Natural killer cell (primary cell): ENCODE results near the gene SLC16A6. TPM values are rescaled to one million over a fixed set of nuclear protein-coding genes. Genes with fewer than 3 reads are reported as not detected.

ENCODE experiments used
- ATAC-seq, 3 donors: fragments of 150-1000 bp in 2 of 3; fragments of 200-7000 bp in 1 of 3; cut with Tn5 transposase; 1 replicate in 1 of 3; 2 replicates in 2 of 3; pipeline ENCODE4 v1.10.0; 2021; ENCODE audit warnings: mild to moderate bottlenecking in 2 of 3, moderate library complexity in 2 of 3
- DNase-seq, 2 donors: peaks; one replicate each; pipeline versions ENCODE4 v3.0.0 to v3.0.0-alpha.2; 2013 to 2021; ENCODE audit warnings: mixed read lengths in 1 of 2
- H3K27ac ChIP-seq: one replicate; pipeline ENCODE4 v1.5.1; 2013; ENCODE audit warnings: mild to moderate bottlenecking, low read length
- H3K27me3 ChIP-seq: one replicate; pipeline ENCODE4 v1.6.1; 2013; ENCODE audit warnings: low read length; ENCODE audit not compliant: control insufficient read depth, insufficient read depth
- H3K36me3 ChIP-seq: one replicate; pipeline ENCODE4 v1.6.1; 2013; ENCODE audit warnings: low read length; ENCODE audit not compliant: control insufficient read depth, insufficient read depth
- H3K4me1 ChIP-seq: one replicate; pipeline ENCODE4 v1.6.1; 2013; ENCODE audit warnings: low read length; ENCODE audit not compliant: control insufficient read depth, insufficient read depth
- H3K4me3 ChIP-seq: one replicate; pipeline ENCODE4 v1.5.1; 2013; ENCODE audit warnings: low read length
- H3K9me3 ChIP-seq: one replicate; pipeline ENCODE4 v1.6.1; 2013; ENCODE audit warnings: low read length; ENCODE audit not compliant: control insufficient read depth, insufficient read depth
- H3K27ac Mint-ChIP-seq, 2 donors: one replicate each; pipeline ENCODE4 v1.8.0; 2022; ENCODE audit warnings: mild to moderate bottlenecking in 2 of 2, mixed read lengths in 2 of 2, moderate library complexity in 1 of 2
- H3K27me3 Mint-ChIP-seq, 2 donors: one replicate each; pipeline ENCODE4 v1.8.0; 2022; ENCODE audit warnings: low read depth in 2 of 2, mixed read lengths in 2 of 2
- H3K36me3 Mint-ChIP-seq: one replicate; pipeline ENCODE4 v1.8.0; 2022; ENCODE audit warnings: mixed read lengths
- H3K4me1 Mint-ChIP-seq, 2 donors: one replicate each; pipeline ENCODE4 v1.8.0; 2022; ENCODE audit warnings: mixed read lengths in 2 of 2
- H3K4me3 Mint-ChIP-seq: one replicate; pipeline ENCODE4 v1.8.0; 2022; ENCODE audit warnings: mild to moderate bottlenecking, moderate library complexity, mixed read lengths
- H3K9me3 Mint-ChIP-seq, 2 donors: one replicate each; pipeline ENCODE4 v1.8.0; 2022; ENCODE audit warnings: mixed read lengths in 2 of 2
- WGBS: methylation state at CpG from one replicate; pipeline ENCODE4 v1.1.7; 2013; ENCODE audit warnings: missing lambda C conversion rate; ENCODE audit not compliant: insufficient coverage; 5-methylcytosine and 5-hydroxymethylcytosine counted together
- intact Hi-C: fragments of 100-400 bp; cut with micrococcal nuclease; formaldehyde crosslinking; loops from one replicate; pipeline ENCODE4 v1.14.2; 2022
- total RNA-seq, 4 donors: library from RNA; stranded (reverse); fragments of 120-200 nt in 1 of 4; gene quantifications; one replicate each; pipeline versions ENCODE4 v1.2.3 to v1.2.4, GENCODE V29; 2013 to 2022
- TF ChIP-seq, protein P1 (sequence below): fragments of 200-600 bp; IDR thresholded peaks from one replicate; pipeline ENCODE4 v1.8.0; 2022; ENCODE audit warnings: antibody characterized with exemption

SLC16A6 gene
- total RNA-seq, 3 donors from 2014 or later (not counting 1 experiment from before 2014, with no cell fraction given) = 16.5 to 20.9 (median 19.4) TPM

DNA sequence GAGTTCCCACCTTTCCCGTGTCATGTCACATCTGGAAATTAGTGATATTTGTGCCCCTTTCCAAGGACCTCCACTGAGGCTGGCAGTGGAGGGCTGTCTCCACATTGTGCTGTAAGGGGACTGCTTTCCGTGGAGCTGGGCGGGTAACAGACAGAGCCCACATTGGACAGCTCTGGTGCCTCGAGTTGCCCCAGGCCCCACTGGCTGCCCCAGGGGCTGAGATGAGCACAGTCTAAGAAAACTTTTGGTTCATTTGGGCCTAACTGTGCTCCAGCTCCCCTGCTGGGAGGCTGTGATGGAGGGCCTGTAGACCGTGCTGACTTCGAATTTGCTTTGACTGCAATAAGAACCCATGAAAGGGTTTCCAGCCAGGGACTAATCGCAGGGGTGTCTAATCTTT is 38.4 kb upstream of the SLC16A6 start:
- peaks cover 37 to 41% of the 10 kb centered on the region in 2 donors for H3K4me1 Mint-ChIP-seq
- TF ChIP-seq, protein P1, sequence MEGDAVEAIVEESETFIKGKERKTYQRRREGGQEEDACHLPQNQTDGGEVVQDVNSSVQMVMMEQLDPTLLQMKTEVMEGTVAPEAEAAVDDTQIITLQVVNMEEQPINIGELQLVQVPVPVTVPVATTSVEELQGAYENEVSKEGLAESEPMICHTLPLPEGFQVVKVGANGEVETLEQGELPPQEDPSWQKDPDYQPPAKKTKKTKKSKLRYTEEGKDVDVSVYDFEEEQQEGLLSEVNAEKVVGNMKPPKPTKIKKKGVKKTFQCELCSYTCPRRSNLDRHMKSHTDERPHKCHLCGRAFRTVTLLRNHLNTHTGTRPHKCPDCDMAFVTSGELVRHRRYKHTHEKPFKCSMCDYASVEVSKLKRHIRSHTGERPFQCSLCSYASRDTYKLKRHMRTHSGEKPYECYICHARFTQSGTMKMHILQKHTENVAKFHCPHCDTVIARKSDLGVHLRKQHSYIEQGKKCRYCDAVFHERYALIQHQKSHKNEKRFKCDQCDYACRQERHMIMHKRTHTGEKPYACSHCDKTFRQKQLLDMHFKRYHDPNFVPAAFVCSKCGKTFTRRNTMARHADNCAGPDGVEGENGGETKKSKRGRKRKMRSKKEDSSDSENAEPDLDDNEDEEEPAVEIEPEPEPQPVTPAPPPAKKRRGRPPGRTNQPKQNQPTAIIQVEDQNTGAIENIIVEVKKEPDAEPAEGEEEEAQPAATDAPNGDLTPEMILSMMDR = no peak
- Histone ChIP-seq H3K36me3 (no peaks in the 10 kb centered on the region), H3K27ac (no peak overlapping the region), H3K4me3 (no peak overlapping the region), H3K9me3 (peaks cover 11% of the 10 kb centered on the region), H3K27me3 (no peaks in the 10 kb centered on the region), H3K4me1 (peaks cover 4% of the 10 kb centered on the region)
- no peaks in the 10 kb centered on the region for H3K27me3 Mint-ChIP-seq
- DNase-seq (no peak), ATAC-seq (no peak)
- no peak overlapping the region for H3K4me3 Mint-ChIP-seq
- peaks cover 2 to 7% of the 10 kb centered on the region in 2 donors for H3K9me3 Mint-ChIP-seq
- peaks cover 8% of the 10 kb centered on the region for H3K36me3 Mint-ChIP-seq
- no peak overlapping the region for H3K27ac Mint-ChIP-seq
- 93% methylated on average over 6 of the region's 7 CpGs for WGBS
- intact Hi-C loops = no loop called here

DNA sequence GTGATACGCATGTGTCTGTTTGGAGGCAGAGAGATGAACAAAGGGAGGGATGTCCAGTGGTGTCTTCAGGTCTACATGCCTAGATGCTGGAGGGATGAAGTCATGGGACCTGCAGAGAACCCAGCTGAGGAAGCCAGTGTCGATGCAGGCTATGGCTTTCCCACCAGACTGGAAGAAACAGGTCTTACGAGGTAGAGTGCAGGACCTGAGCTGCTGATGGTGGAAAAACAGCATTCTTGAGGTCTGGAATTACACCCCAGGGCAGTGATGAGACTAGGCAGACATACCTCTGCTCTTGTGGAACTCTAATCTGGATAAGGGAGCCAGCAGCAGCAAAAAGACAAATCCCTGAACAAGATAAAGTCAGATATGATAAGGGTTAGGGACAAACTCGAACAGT is 37.7 kb upstream of the SLC16A6 start:
- Histone ChIP-seq H3K27me3 (no peaks in the 10 kb centered on the region), H3K4me1 (peaks cover 9% of the 10 kb centered on the region), H3K4me3 (no peak overlapping the region), H3K9me3 (peaks cover 11% of the 10 kb centered on the region), H3K36me3 (no peaks in the 10 kb centered on the region), H3K27ac (no peak overlapping the region)
- DNase-seq (no peak), ATAC-seq (no peak)
- intact Hi-C loops = no loop called here
- Mint-ChIP-seq H3K27me3 (no peaks in the 10 kb centered on the region), H3K4me3 (no peak overlapping the region), H3K27ac (no peak overlapping the region), H3K36me3 (peaks cover 8% of the 10 kb centered on the region), H3K4me1 (peaks cover 40 to 44% of the 10 kb centered on the region in 2 donors), H3K9me3 (peaks cover 2 to 7% of the 10 kb centered on the region in 2 donors)
- WGBS = 83% methylated on average over 4 of the region's 4 CpGs
- TF ChIP-seq, protein P1 = no peak

DNA sequence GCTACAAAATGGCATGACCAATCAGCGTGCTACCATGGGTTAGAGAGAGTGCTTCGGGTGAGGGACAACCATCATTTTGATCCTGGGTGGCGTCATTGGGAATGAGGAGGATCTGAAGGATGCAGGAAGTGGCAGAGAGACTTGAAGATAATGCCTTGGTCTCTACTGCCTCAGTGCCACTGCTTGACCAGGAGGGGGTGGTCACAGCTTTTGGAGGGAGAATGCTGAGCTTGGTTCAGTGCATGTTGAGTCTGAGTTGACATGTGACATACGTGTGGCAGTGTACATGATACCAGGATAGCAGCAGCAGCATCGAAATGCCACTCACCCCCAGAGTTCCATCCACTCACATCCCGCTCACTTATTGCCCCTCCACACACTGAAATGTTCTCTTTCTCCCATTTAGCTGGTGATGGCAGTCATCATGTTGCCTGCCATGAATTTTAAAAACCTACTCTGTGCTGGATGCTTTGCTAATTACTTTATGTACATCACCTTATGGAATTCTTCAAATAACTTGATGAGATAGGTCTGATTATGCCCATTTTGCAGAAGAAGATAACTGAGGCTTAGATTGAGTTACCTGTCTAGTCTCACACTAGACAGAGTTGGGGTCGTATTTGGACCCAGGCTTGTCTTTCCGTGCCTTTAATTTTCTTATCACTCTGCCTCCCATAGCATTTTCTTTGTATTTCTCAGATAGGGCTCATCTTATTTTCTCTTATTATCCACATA is 37.1 kb upstream of the SLC16A6 start:
- no peak overlapping the region for H3K27ac Mint-ChIP-seq

More for the DNA sequence above, 37.1 kb upstream of the SLC16A6 start:
- peaks cover 40 to 44% of the 10 kb centered on the region in 2 donors for H3K4me1 Mint-ChIP-seq
- ATAC-seq (no peak), DNase-seq (no peak)
- Histone ChIP-seq H3K4me1 (peaks cover 11% of the 10 kb centered on the region), H3K27ac (no peak overlapping the region), H3K9me3 (peaks cover 11% of the 10 kb centered on the region), H3K27me3 (no peaks in the 10 kb centered on the region), H3K36me3 (no peaks in the 10 kb centered on the region), H3K4me3 (no peak overlapping the region)
- TF ChIP-seq, protein P1 = no peak
- WGBS = 97% methylated on average over 8 of the region's 8 CpGs
- H3K9me3 Mint-ChIP-seq = peaks cover 2 to 6% of the 10 kb centered on the region in 2 donors
- no peak overlapping the region for H3K4me3 Mint-ChIP-seq
- peaks cover 8% of the 10 kb centered on the region for H3K36me3 Mint-ChIP-seq
- intact Hi-C loops = no loop called here
- no peaks in the 10 kb centered on the region for H3K27me3 Mint-ChIP-seq
